HCT116 (cell line): ENCODE data around the gene CCDC17. TPM values are rescaled to one million over a fixed set of nuclear protein-coding genes. Genes with fewer than 3 reads are reported as not detected.

Experiments
- ATAC-seq: fragments of 200-7000 bp; cut with Tn5 transposase; 2 replicates; pipeline ENCODE4 v1.9.1; 2020; ENCODE audit warnings: mild to moderate bottlenecking, moderate library complexity
- BruUV-seq: library from RNA; stranded (reverse); fragments of 400-500 nt; replicated peaks from 2 replicates; lab custom pipeline; 2021; lab: Mats Ljungman, UMichigan
- CTCF ChIA-PET: fragments of 300-600 bp; sonication (Branson Sonifier 250); formaldehyde crosslinking; loops from one replicate; lab custom pipeline; 2021; ENCODE audit warnings: antibody characterized with exemption; lab: Charles Lee
- POLR2A ChIA-PET: fragments of 300-600, 350-600 bp; sonication (Branson Sonifier 250); formaldehyde crosslinking; loops from one replicate; lab custom pipeline; 2021; ENCODE audit warnings: antibody characterized with exemption; lab: Charles Lee
- RAD21 ChIA-PET, 2 experiments: fragments of 300-600 bp; sonication (Branson Sonifier 250); formaldehyde crosslinking; loops; one replicate each; lab custom pipeline; 2023; ENCODE audit warnings: low total read pairs in 2 of 2; ENCODE audit not compliant: uncharacterized antibody in 2 of 2, unreplicated experiment in 2 of 2, low non-redundant PET in 1 of 2; lab: Charles Lee
- DNase-seq: peaks from one replicate; pipeline ENCODE4 v3.0.0-alpha.2; 2010; ENCODE audit warnings: low read depth, low spot score
- H2AFZ ChIP-seq: fragments of 200-600 bp; shearing (Covaris generic), sonication (generic); 2 replicates; pipeline ENCODE4 v1.6.1; 2017; ENCODE audit warnings: low read depth, mixed run types, mixed read lengths, antibody characterized with exemption, low read length; ENCODE audit not compliant: poor library complexity, severe bottlenecking
- H3K27ac ChIP-seq: 2 replicates; pipeline ENCODE4 v1.5.1; 2012; ENCODE audit warnings: low read depth, low read length
- H3K27me3 ChIP-seq: fragments of 200-600 bp; sonication (generic); 2 replicates; pipeline ENCODE4 v1.6.1; 2016; ENCODE audit warnings: mixed run types, low read length, mixed read lengths; ENCODE audit not compliant: insufficient read depth
- H3K36me3 ChIP-seq, 2 experiments: fragments of 200-500 bp in 1 of 2; fragments of 200-600 bp in 1 of 2; sonication (Bioruptor generic) in 1 of 2; sonication (generic) in 1 of 2; 2 replicates each; pipeline versions ENCODE4 v1.5.1 to v1.6.1; 2014 to 2016; ENCODE audit warnings: low read length in 2 of 2, inconsistent platforms in 1 of 2, mixed read lengths in 1 of 2, mixed run types in 1 of 2; ENCODE audit not compliant: insufficient read depth in 2 of 2, control insufficient read depth in 1 of 2
- H3K4me1 ChIP-seq, 2 experiments: fragments of 200-600 bp in 1 of 2; sonication (generic) in 1 of 2; 2 replicates each; pipeline versions ENCODE4 v1.5.1 to v1.6.1; 2012 to 2017; ENCODE audit warnings: low read length in 2 of 2, inconsistent platforms in 1 of 2, mild to moderate bottlenecking in 1 of 2, mixed read lengths in 1 of 2, mixed run types in 1 of 2, moderate library complexity in 1 of 2; ENCODE audit not compliant: insufficient read depth in 2 of 2, control insufficient read depth in 1 of 2
- H3K4me2 ChIP-seq: fragments of 200-600 bp; sonication (generic); 2 replicates; pipeline ENCODE4 v1.6.1; 2017; ENCODE audit warnings: mixed run types, low read length, mixed read lengths
- H3K4me3 ChIP-seq, 2 experiments: fragments of 200-600 bp in 1 of 2; sonication (generic) in 1 of 2; replicated peaks in 1 of 2; 2 replicates each; pipeline ENCODE4 v1.5.1; 2011 to 2016; ENCODE audit warnings: low read length in 2 of 2, control low read depth in 1 of 2, low read depth in 1 of 2, mild to moderate bottlenecking in 1 of 2, mixed read lengths in 1 of 2, mixed run types in 1 of 2
- H3K79me2 ChIP-seq: fragments of 200-600 bp; sonication (generic); 2 replicates; pipeline ENCODE4 v1.6.1; 2017; ENCODE audit warnings: mild to moderate bottlenecking, mixed run types, low read length, moderate library complexity, mixed read lengths; ENCODE audit not compliant: insufficient read depth
- H3K9ac ChIP-seq: fragments of 200-600 bp; sonication (generic); 2 replicates; pipeline ENCODE4 v1.6.1; 2016; ENCODE audit warnings: low read length, mixed read lengths
- H3K9me2 ChIP-seq: fragments of 200-600 bp; sonication (generic), shearing (Covaris generic); 2 replicates; pipeline ENCODE4 v1.6.1; 2017; ENCODE audit warnings: mixed run types, mild to moderate bottlenecking, moderate library complexity; ENCODE audit not compliant: insufficient read depth
- H3K9me3 ChIP-seq, 2 experiments: fragments of 200-500 bp in 1 of 2; fragments of 200-600 bp in 1 of 2; sonication (Bioruptor generic) in 1 of 2; sonication (generic) in 1 of 2; 2 replicates each; pipeline ENCODE4 v1.6.1; 2014 to 2017; ENCODE audit warnings: low read length in 2 of 2, mixed read lengths in 2 of 2, inconsistent platforms in 1 of 2, low read depth in 1 of 2, mild to moderate bottlenecking in 1 of 2, mixed run types in 1 of 2, moderate library complexity in 1 of 2; ENCODE audit not compliant: control insufficient read depth in 1 of 2, insufficient read depth in 1 of 2
- H4K20me1 ChIP-seq: fragments of 200-600 bp; sonication (generic), shearing (Covaris generic); 2 replicates; pipeline ENCODE4 v1.6.1; 2017; ENCODE audit warnings: mixed run types, mild to moderate bottlenecking, moderate library complexity; ENCODE audit not compliant: insufficient read depth
- ATF3 ChIP-seq: IDR thresholded peaks from 2 replicates; pipeline ENCODE4 v1.6.1; 2012
- CBX3 ChIP-seq: IDR thresholded peaks from 2 replicates; pipeline ENCODE4 v1.6.1; 2012; ENCODE audit warnings: low read depth
- CTCF ChIP-seq, 3 experiments: fragments of 200-600 bp in 1 of 3; sonication (generic) in 1 of 3; IDR thresholded peaks in 2 of 3; conservative IDR thresholded peaks in 1 of 3; 2 replicates each; pipeline ENCODE4 v1.5.1; 2012 to 2017; ENCODE audit warnings: low read depth in 2 of 3, low read length in 2 of 3, antibody characterized with exemption in 1 of 3, borderline replicate concordance in 1 of 3, control low read depth in 1 of 3, mild to moderate bottlenecking in 1 of 3, mixed read lengths in 1 of 3, mixed run types in 1 of 3, moderate library complexity in 1 of 3; ENCODE audit not compliant: insufficient read depth in 1 of 3
- ELF1 ChIP-seq: IDR thresholded peaks from 2 replicates; pipeline ENCODE4 v1.6.1; 2012; ENCODE audit warnings: low read depth, borderline replicate concordance
- EZH2 ChIP-seq: fragments of 200-600 bp; sonication (generic); IDR thresholded peaks from 2 replicates; pipeline ENCODE4 v1.6.1; 2017; ENCODE audit warnings: antibody characterized with exemption, mixed run types
- JUND ChIP-seq: IDR thresholded peaks from 2 replicates; pipeline ENCODE4 v1.6.1; 2012
- MAX ChIP-seq: IDR thresholded peaks from 2 replicates; pipeline ENCODE4 v1.6.1; 2012
- RAD21 ChIP-seq: IDR thresholded peaks from 2 replicates; pipeline ENCODE4 v1.6.1; 2012; ENCODE audit warnings: low read depth, mild to moderate bottlenecking
- REST ChIP-seq: IDR thresholded peaks from 2 replicates; pipeline ENCODE4 v1.6.1; 2012; ENCODE audit warnings: low read depth
- SP1 ChIP-seq: IDR thresholded peaks from 2 replicates; pipeline ENCODE4 v1.6.1; 2012; ENCODE audit warnings: low read depth
- SRF ChIP-seq: IDR thresholded peaks from 2 replicates; pipeline ENCODE4 v1.6.1; 2012; ENCODE audit warnings: low read depth
- YY1 ChIP-seq: IDR thresholded peaks from 2 replicates; pipeline ENCODE4 v1.6.1; 2011; ENCODE audit warnings: low read length, low read depth, moderate library complexity, mild to moderate bottlenecking; ENCODE audit not compliant: insufficient replicate concordance; ENCODE audit errors: extremely low read depth
- ZBTB33 ChIP-seq: IDR thresholded peaks from 2 replicates; pipeline ENCODE4 v1.6.1; 2011; ENCODE audit warnings: mild to moderate bottlenecking, low read length, moderate library complexity; ENCODE audit not compliant: insufficient replicate concordance; ENCODE audit errors: extremely low read depth
- ZFX ChIP-seq: fragments of 450-650 bp; IDR thresholded peaks from 2 replicates; pipeline ENCODE4 v1.6.1; 2017
- ZNF274 ChIP-seq: fragments of 200-500 bp; sonication (Bioruptor generic); IDR thresholded peaks from 2 replicates; pipeline ENCODE4 v1.6.1; 2014; ENCODE audit warnings: mild to moderate bottlenecking, low read depth, low read length, inconsistent platforms
- intact Hi-C: fragments of 100-400 bp; cut with micrococcal nuclease; formaldehyde crosslinking; loops from 2 replicates; pipeline ENCODE4 v1.10.0; 2022
- total RNA-seq: library from RNA; stranded (reverse); gene quantifications from one replicate; pipeline ENCODE4 v1.2.1, GENCODE V29; 2021; ENCODE audit not compliant: unreplicated experiment

The CCDC17 gene
- total RNA-seq, 1 experiment from 2014 or later, result 2.4 TPM

- intact Hi-C loops, result no loop called here
- no peak for TF ChIP-seq ZBTB33
- TF ChIP-seq SP1, result no peak
- TF ChIP-seq CTCF (IDR thresholded peaks at IDR 0.05 in 2 of 3, conservative IDR thresholded peaks at IDR 0.05 in 1 of 3; ENCODE audit: borderline replicate concordance in 1 of 3, insufficient read depth in 1 of 3, low read depth in 2 of 3, low read length in 2 of 3), result no peak
- TF ChIP-seq YY1, result no peak
- TF ChIP-seq REST, result no peak
- no peak for TF ChIP-seq ZFX
- TF ChIP-seq JUND, result no peak
- TF ChIP-seq ZNF274, result no peak
- TF ChIP-seq EZH2, result no peak
- TF ChIP-seq ATF3, result no peak
- no peak for TF ChIP-seq CBX3
- TF ChIP-seq RAD21, result no peak
- no peak for TF ChIP-seq MAX
- TF ChIP-seq SRF, result no peak
- TF ChIP-seq ELF1, result no peak
- BruUV-seq, result no TSS peak
- Histone ChIP-seq H3K4me1 (no peaks in the 10 kb centered on the region), H2AFZ (no peak overlapping the region), H3K79me2 (no peaks in the 10 kb centered on the region), H3K27ac (no peak overlapping the region), H3K9ac (no peak overlapping the region), H3K36me3 (peaks cover 54 to 66% of the 10 kb centered on the region in 2 experiments), H3K4me3 (no peak overlapping the region), H3K4me2 (no peak overlapping the region), H3K9me2 (no peaks in the 10 kb centered on the region), H3K27me3 (no peaks in the 10 kb centered on the region), H3K9me3 (no peaks in the 10 kb centered on the region), H4K20me1 (no peaks in the 10 kb centered on the region)
- ATAC-seq (no peak), DNase-seq (no peak)
- ChIA-PET CTCF (no interaction called here), RAD21 (no interaction called here), POLR2A (no interaction called here)
These were observed 11.4 kb upstream of the CCDC17 start for GRCh38 chr1:45635211-45635610.
